Caco-2 (cell line): ENCODE results near the gene C20orf204. TPM values are rescaled to one million over a fixed set of nuclear protein-coding genes. Genes with fewer than 3 reads are reported as not detected.
A peak's percentile ranks its signal among the peaks of the same experiment; 100 is the strongest.

Source experiments
- BruUV-seq: library from RNA; stranded (reverse); fragments of 400-500 nt; replicated peaks from 2 replicates; lab custom pipeline; 2021; lab: Mats Ljungman, UMichigan
- CTCF ChIA-PET: fragments of 300-600 bp; sonication (Branson Sonifier 250); formaldehyde crosslinking; loops from one replicate; lab custom pipeline; 2022; ENCODE audit warnings: antibody characterized with exemption; lab: Charles Lee
- POLR2A ChIA-PET: fragments of 300-600 bp; sonication (Branson Sonifier 250); formaldehyde crosslinking; loops from one replicate; lab custom pipeline; 2022; ENCODE audit warnings: antibody characterized with exemption; lab: Charles Lee
- DNase-seq, 2 experiments: peaks; one replicate each; pipeline versions ENCODE4 v3.0.0 to v3.0.0-alpha.2; 2020 to 2022
- H3K27me3 ChIP-seq: replicated peaks from 2 replicates; pipeline ENCODE4 v1.6.0; 2011; ENCODE audit warnings: low read length; ENCODE audit not compliant: control insufficient read depth, insufficient read depth
- H3K36me3 ChIP-seq: 2 replicates; pipeline ENCODE4 v1.5.1; 2011; ENCODE audit warnings: low read length; ENCODE audit not compliant: control insufficient read depth, insufficient read depth
- H3K4me1 ChIP-seq: fragments of 250-450 bp; sonication (Bioruptor Pico); 2 replicates; pipeline ENCODE4 v1.5.1; 2020; ENCODE audit warnings: mild to moderate bottlenecking
- H3K4me3 ChIP-seq: 2 replicates; pipeline ENCODE4 v1.5.1; 2011; ENCODE audit warnings: low read depth, mild to moderate bottlenecking, control low read depth, low read length
- H3K9me3 ChIP-seq: fragments of 250-450 bp; sonication (Bioruptor Pico); 2 replicates; pipeline ENCODE4 v1.5.1; 2020; ENCODE audit warnings: mild to moderate bottlenecking, moderate library complexity
- H3K27ac Mint-ChIP-seq: one replicate; pipeline ENCODE4 v1.8.0; 2022; ENCODE audit warnings: mixed read lengths; ENCODE audit not compliant: unreplicated experiment
- H3K27me3 Mint-ChIP-seq: one replicate; pipeline ENCODE4 v1.8.0; 2022; ENCODE audit warnings: mixed read lengths; ENCODE audit not compliant: insufficient read depth, unreplicated experiment
- H3K36me3 Mint-ChIP-seq: one replicate; pipeline ENCODE4 v1.8.0; 2022; ENCODE audit warnings: mild to moderate bottlenecking, mixed read lengths; ENCODE audit not compliant: insufficient read depth, unreplicated experiment
- H3K4me1 Mint-ChIP-seq: one replicate; pipeline ENCODE4 v1.8.0; 2022; ENCODE audit warnings: low read depth, mixed read lengths; ENCODE audit not compliant: unreplicated experiment
- H3K4me3 Mint-ChIP-seq: one replicate; pipeline ENCODE4 v1.8.0; 2022; ENCODE audit warnings: mild to moderate bottlenecking, moderate library complexity, mixed read lengths; ENCODE audit not compliant: unreplicated experiment
- H3K9me3 Mint-ChIP-seq: one replicate; pipeline ENCODE4 v1.8.0; 2022; ENCODE audit warnings: mixed read lengths; ENCODE audit not compliant: unreplicated experiment
- intact Hi-C: fragments of 100-400 bp; cut with micrococcal nuclease; formaldehyde crosslinking; loops from one replicate; pipeline ENCODE4 v1.10.0; 2022; ENCODE audit not compliant: unreplicated experiment
- total RNA-seq: library from RNA; stranded (reverse); gene quantifications from 2 replicates; pipeline ENCODE4 v1.2.3, GENCODE V29; 2022
- TF ChIP-seq, protein P1 (sequence below), 2 experiments: fragments of 200-600 bp in 1 of 2; IDR thresholded peaks; 1 replicate in 1 of 2; 2 replicates in 1 of 2; pipeline versions ENCODE4 v1.5.1 to v1.8.0; 2011 to 2022; ENCODE audit warnings: antibody characterized with exemption in 1 of 2, control low read depth in 1 of 2, inconsistent platforms in 1 of 2, low read depth in 1 of 2, low read length in 1 of 2, mild to moderate bottlenecking in 1 of 2, moderate library complexity in 1 of 2; ENCODE audit not compliant: insufficient read depth in 1 of 2, severe bottlenecking in 1 of 2, unreplicated experiment in 1 of 2

C20orf204 gene
- total RNA-seq, 1 experiment from 2014 or later = 3.2 TPM

DNA sequence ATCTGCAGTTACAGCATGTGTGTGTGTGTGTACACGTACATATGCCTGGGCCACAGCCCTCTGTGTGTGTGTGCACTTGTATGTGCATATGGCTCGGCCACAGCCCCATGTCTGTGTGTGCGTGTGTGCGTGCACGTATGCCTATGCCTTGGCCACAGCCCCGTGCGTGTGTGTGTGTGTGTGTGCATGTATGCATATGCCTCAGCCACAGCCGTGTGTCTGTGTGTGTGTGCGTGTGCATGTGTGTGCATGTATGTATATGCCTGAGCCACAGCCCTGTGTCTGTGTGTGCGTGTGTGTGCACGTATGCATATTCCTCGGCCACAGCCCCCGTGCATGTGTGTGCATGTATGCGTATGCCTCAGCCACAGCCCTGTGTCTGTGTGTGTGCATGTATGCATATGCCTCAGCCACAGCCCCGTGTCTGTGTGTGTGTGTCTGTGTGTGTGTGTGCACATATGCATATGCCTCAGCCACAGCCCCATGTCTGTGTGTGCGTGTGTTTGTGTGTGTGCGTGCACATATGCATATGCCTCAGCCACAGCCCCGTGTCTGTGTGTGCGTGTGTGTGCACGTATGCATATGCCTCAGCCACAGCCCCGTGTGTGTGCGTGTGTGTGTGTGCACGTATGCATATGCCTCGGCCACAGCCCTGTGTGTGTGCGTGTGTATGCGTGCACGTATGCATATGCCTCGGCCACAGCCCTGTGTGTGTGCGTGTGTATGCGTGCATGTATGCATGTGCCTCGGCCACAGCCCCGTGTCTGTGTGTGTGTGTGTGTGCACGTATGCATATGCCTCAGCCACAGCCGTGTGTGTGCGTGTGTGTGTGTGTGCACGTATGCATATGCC lies 14.6 kb upstream of the C20orf204 start:
- H3K9me3 Mint-ChIP-seq = no peaks in the 10 kb centered on the region
- BruUV-seq = no TSS peak
- H3K4me1 ChIP-seq = peaks cover 34% of the 10 kb centered on the region
- POLR2A ChIA-PET = no interaction called here
- DNase-seq = no peak
- H3K4me3 ChIP-seq = no peak overlapping the region
- peaks cover 38% of the 10 kb centered on the region for H3K36me3 ChIP-seq
- H3K27me3 Mint-ChIP-seq = no peaks in the 10 kb centered on the region
- intact Hi-C loops = no loop called here
- no peak overlapping the region for H3K27ac Mint-ChIP-seq
- CTCF ChIA-PET = no interaction called here
- H3K4me3 Mint-ChIP-seq = no peak overlapping the region
- peaks cover 37% of the 10 kb centered on the region for H3K4me1 Mint-ChIP-seq
- H3K27me3 ChIP-seq = no peaks in the 10 kb centered on the region
- peaks cover 94% of the 10 kb centered on the region for H3K36me3 Mint-ChIP-seq
- TF ChIP-seq, protein P1, sequence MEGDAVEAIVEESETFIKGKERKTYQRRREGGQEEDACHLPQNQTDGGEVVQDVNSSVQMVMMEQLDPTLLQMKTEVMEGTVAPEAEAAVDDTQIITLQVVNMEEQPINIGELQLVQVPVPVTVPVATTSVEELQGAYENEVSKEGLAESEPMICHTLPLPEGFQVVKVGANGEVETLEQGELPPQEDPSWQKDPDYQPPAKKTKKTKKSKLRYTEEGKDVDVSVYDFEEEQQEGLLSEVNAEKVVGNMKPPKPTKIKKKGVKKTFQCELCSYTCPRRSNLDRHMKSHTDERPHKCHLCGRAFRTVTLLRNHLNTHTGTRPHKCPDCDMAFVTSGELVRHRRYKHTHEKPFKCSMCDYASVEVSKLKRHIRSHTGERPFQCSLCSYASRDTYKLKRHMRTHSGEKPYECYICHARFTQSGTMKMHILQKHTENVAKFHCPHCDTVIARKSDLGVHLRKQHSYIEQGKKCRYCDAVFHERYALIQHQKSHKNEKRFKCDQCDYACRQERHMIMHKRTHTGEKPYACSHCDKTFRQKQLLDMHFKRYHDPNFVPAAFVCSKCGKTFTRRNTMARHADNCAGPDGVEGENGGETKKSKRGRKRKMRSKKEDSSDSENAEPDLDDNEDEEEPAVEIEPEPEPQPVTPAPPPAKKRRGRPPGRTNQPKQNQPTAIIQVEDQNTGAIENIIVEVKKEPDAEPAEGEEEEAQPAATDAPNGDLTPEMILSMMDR (IDR thresholded peaks at IDR 0.05; ENCODE audit: insufficient read depth in 1 of 2, low read depth in 1 of 2, low read length in 1 of 2, severe bottlenecking in 1 of 2, unreplicated experiment in 1 of 2) = no peak
- no peaks in the 10 kb centered on the region for H3K9me3 ChIP-seq

DNA sequence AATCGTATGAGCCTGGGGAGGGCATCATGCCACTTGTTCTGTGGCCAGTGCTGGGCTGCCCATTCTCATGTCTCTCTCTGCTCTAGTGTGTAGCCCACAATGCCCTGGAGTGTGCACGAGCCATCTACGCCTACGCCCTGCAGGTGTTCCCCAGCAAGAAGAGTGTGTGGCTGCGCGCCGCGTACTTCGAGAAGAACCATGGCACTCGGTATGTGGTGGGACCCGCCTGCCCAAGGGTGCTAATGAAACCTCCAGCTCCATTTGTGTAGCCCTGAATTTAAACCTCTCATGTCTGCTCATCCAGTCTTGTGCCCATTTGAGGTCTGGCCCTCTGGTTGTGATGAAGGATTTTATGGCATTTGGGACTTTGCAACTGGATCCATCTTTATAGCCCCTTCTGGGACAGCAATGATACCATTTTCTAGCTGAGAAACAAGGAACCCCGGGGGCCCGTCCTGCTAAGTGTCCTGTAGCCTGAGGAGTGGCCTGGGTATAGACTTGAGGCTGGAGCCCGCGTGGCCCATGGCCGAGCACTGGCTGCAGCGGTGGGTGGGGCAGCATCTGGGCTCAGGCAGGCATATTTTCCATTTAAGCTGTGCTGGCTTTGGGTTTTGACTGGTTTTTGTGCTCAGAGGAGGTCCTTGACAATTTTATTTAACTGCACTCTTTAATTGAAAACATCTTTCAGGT lies 13.2 kb upstream of the C20orf204 start:
- ChIA-PET POLR2A (no interaction called here), CTCF (interaction anchor here (0.6 to 3.0 kb wide), 4 partner anchors 16 to 485 kb away, joined by 3 to 45 read pairs (median 6); no protein-coding TSS in a partner anchor)
- no TSS peak for BruUV-seq
- Histone ChIP-seq H3K36me3 (peaks cover 49% of the 10 kb centered on the region), H3K4me1 (peaks cover 34% of the 10 kb centered on the region), H3K9me3 (no peaks in the 10 kb centered on the region), H3K27me3 (no peaks in the 10 kb centered on the region), H3K4me3 (no peak overlapping the region)
- no peak overlapping the region for H3K4me3 Mint-ChIP-seq
- H3K36me3 Mint-ChIP-seq = peaks cover 97% of the 10 kb centered on the region
- intact Hi-C loops = no loop called here
- no peaks in the 10 kb centered on the region for H3K27me3 Mint-ChIP-seq
- TF ChIP-seq, protein P1 (IDR thresholded peaks at IDR 0.05; ENCODE audit: insufficient read depth in 1 of 2, low read depth in 1 of 2, low read length in 1 of 2, severe bottlenecking in 1 of 2, unreplicated experiment in 1 of 2) = no peak
- no peak for DNase-seq
- peak overlapping the region; percentile 83 for H3K27ac Mint-ChIP-seq
- peaks cover 37% of the 10 kb centered on the region for H3K4me1 Mint-ChIP-seq
- no peaks in the 10 kb centered on the region for H3K9me3 Mint-ChIP-seq
